GM06990 (cell line): Measurements from ENCODE around the gene GRIK4.
"Not testable (repeated sequence)": the region's sequence is repeated elsewhere in the genome, so short reads cannot be mapped to it uniquely, and the experiment has no call there.

ENCODE experiments used
- DNase-seq: peaks from one replicate; pipeline ENCODE4 v3.0.0-alpha.2; 2011; ENCODE audit not compliant: insufficient read length; ENCODE audit errors: extremely low read depth
- H3K27me3 ChIP-seq: replicated peaks from 2 replicates; pipeline ENCODE4 v1.6.0; 2011; ENCODE audit warnings: low read length; ENCODE audit not compliant: control insufficient read depth, insufficient read depth
- H3K36me3 ChIP-seq: 2 replicates; pipeline ENCODE4 v1.5.1; 2011; ENCODE audit warnings: low read length; ENCODE audit not compliant: control insufficient read depth, insufficient read depth
- H3K4me3 ChIP-seq: replicated peaks from 2 replicates; pipeline ENCODE4 v1.5.1; 2011; ENCODE audit warnings: low read depth, mild to moderate bottlenecking, control low read depth, low read length
- CTCF ChIP-seq: IDR thresholded peaks from 2 replicates; pipeline ENCODE4 v1.5.1; 2011; ENCODE audit warnings: low read length, control low read depth, mild to moderate bottlenecking, inconsistent platforms; ENCODE audit not compliant: insufficient read depth, poor library complexity, severe bottlenecking

The GRIK4 gene

GRCh38 chr11:120501976-120502755, 9.4 kb upstream of the GRIK4 start:
- DNase-seq = no peak
- H3K36me3 ChIP-seq = no peaks in the 10 kb centered on the region
- H3K27me3 ChIP-seq = no peaks in the 10 kb centered on the region
- H3K4me3 ChIP-seq = no peak overlapping the region
- no peak for TF ChIP-seq CTCF

DNA sequence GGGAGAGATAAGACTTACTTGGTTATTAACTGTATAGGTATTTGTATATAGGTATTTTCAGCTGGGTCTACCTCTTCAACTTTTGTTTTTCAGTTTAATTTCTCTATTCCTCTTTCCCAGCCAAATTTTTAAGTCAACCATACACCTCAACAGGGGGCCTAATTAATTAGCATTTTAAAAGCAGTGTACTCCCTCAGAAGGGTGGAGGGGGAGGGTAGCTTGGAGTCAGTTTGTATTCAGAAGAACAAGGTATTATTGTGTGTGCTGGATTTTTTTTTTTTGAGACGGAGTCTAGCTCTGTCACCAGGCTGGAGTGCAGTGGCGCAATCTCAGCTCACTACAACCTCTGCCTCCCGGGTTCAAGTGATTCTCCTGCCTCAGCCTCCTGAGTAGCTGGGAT, 8.0 kb upstream of the GRIK4 start:
- H3K36me3 ChIP-seq, H3K27me3 ChIP-seq, H3K4me3 ChIP-seq, DNase-seq: not testable (repeated sequence)

DNA sequence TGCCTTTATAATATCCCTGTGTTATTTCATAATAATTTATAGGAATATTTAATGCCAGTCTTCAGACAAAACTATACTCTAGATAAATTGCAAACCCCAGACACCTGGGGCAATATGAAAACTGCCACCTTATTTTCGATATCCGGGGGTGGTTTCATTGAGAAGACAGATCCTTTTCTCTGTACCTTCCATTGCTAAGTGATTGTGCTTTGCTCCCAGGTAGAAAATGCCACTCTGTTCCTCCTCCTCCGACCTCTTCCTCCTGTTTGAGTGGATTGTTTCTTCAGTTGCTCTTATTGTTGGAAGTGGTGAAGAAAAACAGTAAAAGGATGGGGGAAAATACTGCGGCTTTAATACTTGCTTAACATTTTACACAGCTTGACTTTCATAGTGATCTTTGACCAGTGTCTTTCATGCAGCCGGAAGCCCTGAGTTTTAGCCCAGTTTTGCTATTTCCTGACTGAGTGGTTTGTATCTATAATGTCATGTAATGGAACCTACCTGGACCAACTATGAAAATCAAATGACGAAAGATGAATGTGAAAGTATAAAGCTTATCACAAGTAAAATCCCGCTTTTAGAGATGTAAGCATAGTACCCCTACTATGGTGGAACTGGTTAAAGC, 5.6 kb upstream of the GRIK4 start:
- Histone ChIP-seq H3K36me3 (no peaks in the 10 kb centered on the region), H3K4me3 (no peak overlapping the region), H3K27me3 (no peaks in the 10 kb centered on the region)
- no peak for TF ChIP-seq CTCF
- DNase-seq = no peak

DNA sequence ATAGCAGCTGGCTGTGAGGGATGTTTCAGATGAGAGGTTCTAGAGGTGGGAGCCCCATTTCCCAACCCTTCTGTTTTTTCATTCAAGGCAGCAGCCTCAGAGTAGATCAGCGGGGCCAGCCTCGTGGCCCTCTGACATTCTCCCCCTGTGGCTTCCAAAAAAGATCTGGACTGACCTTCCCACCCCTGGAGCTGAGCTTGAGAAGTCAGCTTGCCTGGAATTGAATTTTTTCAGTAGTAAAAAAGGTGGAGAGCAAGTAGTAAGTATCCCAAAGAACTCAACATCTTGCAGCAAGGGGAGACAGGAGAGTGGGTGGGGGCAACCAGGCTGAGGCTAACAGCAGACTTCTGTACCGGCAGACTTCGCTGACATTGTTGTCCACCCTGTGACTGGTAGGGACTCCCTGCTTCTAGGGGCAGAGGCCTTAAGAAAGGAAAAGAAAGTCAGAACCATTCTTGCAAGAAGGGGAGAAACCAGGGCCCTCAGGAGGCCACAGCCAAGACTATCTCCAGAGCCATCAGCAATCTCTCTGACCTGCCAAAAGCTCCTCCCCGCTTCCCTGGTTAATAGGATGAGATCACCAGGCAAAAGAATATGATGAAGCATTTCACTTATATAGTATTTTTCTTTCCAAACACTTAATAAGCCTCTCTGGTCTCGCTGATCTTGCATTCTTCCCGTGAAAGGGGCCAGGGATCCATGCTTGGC, 2.0 kb upstream of the GRIK4 start:
- Histone ChIP-seq H3K27me3 (peaks cover 4% of the 10 kb centered on the region; the same call in 1 of the 2 replicates), H3K36me3 (no peaks in the 10 kb centered on the region), H3K4me3 (no peak overlapping the region)
- no peak for DNase-seq
- no peak for TF ChIP-seq CTCF

DNA sequence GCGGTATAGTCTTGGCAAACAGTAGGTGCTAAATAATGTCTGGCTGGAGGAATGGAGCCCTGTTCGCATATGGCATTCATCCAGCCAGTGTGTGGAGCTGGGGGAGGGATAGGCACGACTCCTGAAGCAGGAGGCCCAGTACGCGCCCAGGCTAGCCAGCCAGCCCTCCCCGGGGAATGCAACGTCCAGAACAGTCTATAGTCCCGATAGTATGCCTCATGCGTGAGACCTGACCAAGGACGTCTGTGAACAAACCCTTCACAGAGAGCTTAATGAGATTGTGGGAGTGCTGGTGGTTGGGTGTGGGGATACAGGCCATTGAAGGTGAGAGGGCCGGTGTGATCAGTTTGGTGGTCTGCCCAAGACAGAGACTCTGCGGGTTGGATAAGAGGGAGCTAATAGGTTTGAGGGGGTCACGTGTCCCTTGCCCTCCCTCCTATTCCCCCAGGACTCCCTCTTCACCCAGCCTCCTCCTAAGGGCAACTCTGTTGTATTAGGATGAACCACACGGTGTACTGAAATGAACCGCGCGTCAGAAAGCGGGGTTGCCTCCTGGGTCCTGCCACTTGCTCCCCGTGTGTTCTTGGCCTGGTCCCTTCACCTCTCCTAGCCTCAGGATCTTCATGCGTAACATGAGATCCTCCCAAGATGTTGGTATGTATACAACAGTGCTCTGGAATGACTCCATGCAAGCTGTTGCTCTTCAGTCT, 987 bp upstream of the GRIK4 start:
- Histone ChIP-seq H3K36me3 (no peaks in the 10 kb centered on the region), H3K4me3 (no peak overlapping the region), H3K27me3 (peaks cover 6% of the 10 kb centered on the region; the same call in 1 of the 2 replicates)
- TF ChIP-seq CTCF = no peak
- DNase-seq = no peak
